ENCODE data around the gene NSF. TPM values are rescaled to one million over a fixed set of nuclear protein-coding genes. Genes with fewer than 3 reads are reported as not detected.

The NSF gene
- polyA plus RNA-seq, 2 of the 4 experiments (the other 2 are of a cell fraction): 30.1 to 63.1 TPM

- POLR2A ChIA-PET: no interaction called here
- Histone ChIP-seq H3K9me3 (no peaks in the 10 kb centered on the region), H3K27ac (no peak overlapping the region), H3K4me2 (no peak overlapping the region), H3K4me1 (peaks cover 26% of the 10 kb centered on the region), H3K4me3 (no peak overlapping the region)
- ATAC-seq (no peak), FAIRE-seq (no peak), DNase-seq (ENCODE audit: low read depth in 1 of 2, low spot score in 1 of 2) (no peak)
- CTCF ChIA-PET: interaction anchor here (0.7 to 2.1 kb wide), 5 partner anchors 12 to 20 kb away, joined by 3 to 4 read pairs (median 3); no protein-coding TSS in a partner anchor
- TF ChIP-seq CBX2 (IDR thresholded peaks at IDR 0.05; ENCODE audit: borderline replicate concordance, low read depth): no peak
- no peak for TF ChIP-seq KDM1A (IDR thresholded peaks at IDR 0.05; ENCODE audit: low read depth)
- no peak for TF ChIP-seq HES2 (IDR thresholded peaks at IDR 0.05)
- no peak for TF ChIP-seq ELK1 (IDR thresholded peaks at IDR 0.05; ENCODE audit: low read depth, low read length)
- no peak for TF ChIP-seq NFE2L2 (conservative IDR thresholded peaks at IDR 0.05; ENCODE audit: low read length)
- WGBS (ENCODE audit: missing lambda C conversion rate): 95% methylated on average over 4 of the region's 4 CpGs
Observed at GRCh38 chr17:46738544-46738943, 148.1 kb downstream of the NSF start.

GRCh38 chr17:46739982-46740381 is 149.5 kb downstream of the NSF start:
- no peaks in the 10 kb centered on the region for H3K9me3 ChIP-seq
- no peak overlapping the region for H3K4me3 ChIP-seq
- TF ChIP-seq HOXA7 (CRISPR knock-in tag; IDR thresholded peaks at IDR 0.05) (no peak), EHF (CRISPR knock-in tag; IDR thresholded peaks at IDR 0.05) (no peak), CHD4 (IDR thresholded peaks at IDR 0.05; ENCODE audit: borderline replicate concordance) (no peak), TP53 (CRISPR knock-in tag; IDR thresholded peaks at IDR 0.05) (no peak), POLR2A (IDR thresholded peaks at IDR 0.05; ENCODE audit: low read length) (no peak), PHF8 (IDR thresholded peaks at IDR 0.05; ENCODE audit: borderline replicate concordance, low read depth) (no peak), HOXB13 (CRISPR knock-in tag; IDR thresholded peaks at IDR 0.05; ENCODE audit: low read depth) (no peak), NPAS2 (CRISPR knock-in tag; IDR thresholded peaks at IDR 0.05; ENCODE audit: borderline replicate concordance) (no peak), HEYL (CRISPR knock-in tag; IDR thresholded peaks at IDR 0.05) (no peak), EHMT2 (IDR thresholded peaks at IDR 0.05; ENCODE audit: low read depth) (no peak), HES2 (IDR thresholded peaks at IDR 0.05) (no peak), HMGXB4 (CRISPR knock-in tag; IDR thresholded peaks at IDR 0.05; ENCODE audit: borderline replicate concordance) (no peak), KDM1A (IDR thresholded peaks at IDR 0.05; ENCODE audit: low read depth) (no peak), BHLHE40 (IDR thresholded peaks at IDR 0.05; ENCODE audit: low read depth, low read length) (no peak), FOXS1 (CRISPR knock-in tag; IDR thresholded peaks at IDR 0.05) (no peak), CEBPB (IDR thresholded peaks at IDR 0.05) (no peak), ZC3H11A (IDR thresholded peaks at IDR 0.05) (no peak), TFCP2L1 (CRISPR knock-in tag; IDR thresholded peaks at IDR 0.05) (no peak), USF2 (IDR thresholded peaks at IDR 0.05) (no peak)
- no peak for FAIRE-seq
- ChIA-PET POLR2A (no interaction called here), CTCF (interaction anchor here (2.1 kb wide), 1 partner anchor 12 kb away, joined by 4 read pairs; no protein-coding TSS in a partner anchor)
- H3K27ac ChIP-seq: no peak overlapping the region
- peaks cover 22% of the 10 kb centered on the region for H3K4me1 ChIP-seq
- no peak overlapping the region for H3K4me2 ChIP-seq
- no peak for ATAC-seq
- DNase-seq (ENCODE audit: low read depth in 1 of 2, low spot score in 1 of 2): no peak
